Fibroblast of the aortic adventitia (primary cell): ENCODE results near the gene SPOPL. TPM values are rescaled to one million over a fixed set of nuclear protein-coding genes. Genes with fewer than 3 reads are reported as not detected.
"Not testable (repeated sequence)": the region's sequence is repeated elsewhere in the genome, so short reads cannot be mapped to it uniquely, and the experiment has no call there.

Experiments used
- DNase-seq: peaks from one replicate; pipeline ENCODE4 v3.0.0-alpha.2; 2010; ENCODE audit warnings: low read depth
- H3K4me3 ChIP-seq: 2 replicates; pipeline ENCODE4 v1.5.1; 2011; ENCODE audit warnings: low read depth, mild to moderate bottlenecking, control low read depth, low read length, moderate library complexity
- CTCF ChIP-seq: IDR thresholded peaks from 2 replicates; pipeline ENCODE4 v1.5.1; 2011; ENCODE audit warnings: mild to moderate bottlenecking, low read length, control low read depth, inconsistent platforms; ENCODE audit not compliant: insufficient read depth
- total RNA-seq: library from RNA; depleted of rRNA; stranded (reverse); fragments of >200 nt; gene quantifications from 2 replicates; pipeline ENCODE4 v1.2.3, GENCODE V29; 2012; ENCODE audit warnings: low replicate concordance

SPOPL gene
- total RNA-seq, 1 donor, result 18.4 TPM

- no peak overlapping the region for H3K4me3 ChIP-seq
- TF ChIP-seq CTCF, result no peak
- no peak for DNase-seq
Measured at GRCh38 chr2:138537170-138537915, 35.8 kb downstream of the SPOPL start.

- H3K4me3 ChIP-seq, DNase-seq: not testable (repeated sequence)
Measured at GRCh38 chr2:138544206-138544605, 42.6 kb downstream of the SPOPL start.

- no peak overlapping the region for H3K4me3 ChIP-seq
- TF ChIP-seq CTCF, result no peak
- DNase-seq, result no peak
Measured at GRCh38 chr2:138548796-138549195, 47.2 kb downstream of the SPOPL start.

- no peak for DNase-seq
- no peak overlapping the region for H3K4me3 ChIP-seq
- no peak for TF ChIP-seq CTCF
Measured at GRCh38 chr2:138550172-138550571, 48.6 kb downstream of the SPOPL start.

GRCh38 chr2:138550670-138551287 is 49.2 kb downstream of the SPOPL start:
- H3K4me3 ChIP-seq, result no peak overlapping the region
- DNase-seq, result no peak
- no peak for TF ChIP-seq CTCF

GRCh38 chr2:138554123-138554522 is 52.6 kb downstream of the SPOPL start:
- H3K4me3 ChIP-seq, result no peak overlapping the region
- TF ChIP-seq CTCF, result no peak
- DNase-seq, result no peak

- no peak for TF ChIP-seq CTCF
- H3K4me3 ChIP-seq, result no peak overlapping the region
- DNase-seq, result no peak
Measured at GRCh38 chr2:138559641-138560040, 58.1 kb downstream of the SPOPL start.
